Ishikawa (cell line): ENCODE results near the gene MB.

Experiments
- CREB1 ChIP-seq: IDR thresholded peaks from 2 replicates; pipeline ENCODE4 v1.6.1; 2012; ENCODE audit warnings: low read depth
- FOXM1 ChIP-seq: IDR thresholded peaks from 2 replicates; pipeline ENCODE4 v1.6.1; 2012; ENCODE audit warnings: low read depth, borderline replicate concordance
- RAD21 ChIP-seq: IDR thresholded peaks from 2 replicates; pipeline ENCODE4 v1.6.1; 2012; ENCODE audit warnings: low read depth
- TAF1 ChIP-seq: IDR thresholded peaks from 2 replicates; pipeline ENCODE4 v1.6.1; 2012; ENCODE audit warnings: low read depth, mild to moderate bottlenecking
- TEAD4 ChIP-seq: IDR thresholded peaks from 2 replicates; pipeline ENCODE4 v1.6.1; 2012
- ZBTB7A ChIP-seq: IDR thresholded peaks from 2 replicates; pipeline ENCODE4 v1.6.1; 2012; ENCODE audit warnings: low read depth
- TF ChIP-seq, protein P1 (sequence below): IDR thresholded peaks from 2 replicates; pipeline ENCODE4 v1.6.1; 2012; ENCODE audit warnings: low read depth, mild to moderate bottlenecking

DNA sequence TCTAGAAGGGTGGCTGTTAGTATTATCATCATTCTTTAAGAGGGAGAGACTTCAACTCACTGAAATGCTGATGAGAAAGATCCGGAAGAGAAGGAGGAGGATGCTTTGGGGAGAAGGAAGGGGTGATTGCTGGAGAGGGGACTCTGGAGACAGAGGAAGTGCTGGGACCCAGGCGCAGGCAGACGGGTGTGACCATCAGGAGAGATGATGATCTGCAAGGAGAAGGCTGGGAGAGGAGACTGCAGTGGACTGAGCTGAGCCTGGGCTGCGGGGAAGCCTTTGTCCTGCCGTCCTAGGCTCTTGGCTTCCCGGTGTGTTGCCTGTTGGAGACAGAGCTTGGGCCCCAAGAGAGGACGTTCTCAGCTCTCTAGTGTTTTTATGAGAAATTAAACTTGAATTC, 53.9 kb downstream of the MB start:
- TF ChIP-seq CREB1 (no peak), TEAD4 (no peak), FOXM1 (no peak), TAF1 (no peak), ZBTB7A (no peak), RAD21 (no peak)
- TF ChIP-seq, protein P1, sequence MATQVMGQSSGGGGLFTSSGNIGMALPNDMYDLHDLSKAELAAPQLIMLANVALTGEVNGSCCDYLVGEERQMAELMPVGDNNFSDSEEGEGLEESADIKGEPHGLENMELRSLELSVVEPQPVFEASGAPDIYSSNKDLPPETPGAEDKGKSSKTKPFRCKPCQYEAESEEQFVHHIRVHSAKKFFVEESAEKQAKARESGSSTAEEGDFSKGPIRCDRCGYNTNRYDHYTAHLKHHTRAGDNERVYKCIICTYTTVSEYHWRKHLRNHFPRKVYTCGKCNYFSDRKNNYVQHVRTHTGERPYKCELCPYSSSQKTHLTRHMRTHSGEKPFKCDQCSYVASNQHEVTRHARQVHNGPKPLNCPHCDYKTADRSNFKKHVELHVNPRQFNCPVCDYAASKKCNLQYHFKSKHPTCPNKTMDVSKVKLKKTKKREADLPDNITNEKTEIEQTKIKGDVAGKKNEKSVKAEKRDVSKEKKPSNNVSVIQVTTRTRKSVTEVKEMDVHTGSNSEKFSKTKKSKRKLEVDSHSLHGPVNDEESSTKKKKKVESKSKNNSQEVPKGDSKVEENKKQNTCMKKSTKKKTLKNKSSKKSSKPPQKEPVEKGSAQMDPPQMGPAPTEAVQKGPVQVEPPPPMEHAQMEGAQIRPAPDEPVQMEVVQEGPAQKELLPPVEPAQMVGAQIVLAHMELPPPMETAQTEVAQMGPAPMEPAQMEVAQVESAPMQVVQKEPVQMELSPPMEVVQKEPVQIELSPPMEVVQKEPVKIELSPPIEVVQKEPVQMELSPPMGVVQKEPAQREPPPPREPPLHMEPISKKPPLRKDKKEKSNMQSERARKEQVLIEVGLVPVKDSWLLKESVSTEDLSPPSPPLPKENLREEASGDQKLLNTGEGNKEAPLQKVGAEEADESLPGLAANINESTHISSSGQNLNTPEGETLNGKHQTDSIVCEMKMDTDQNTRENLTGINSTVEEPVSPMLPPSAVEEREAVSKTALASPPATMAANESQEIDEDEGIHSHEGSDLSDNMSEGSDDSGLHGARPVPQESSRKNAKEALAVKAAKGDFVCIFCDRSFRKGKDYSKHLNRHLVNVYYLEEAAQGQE = no peak
